ENCODE measurements around the gene TMEM63B.

DNA sequence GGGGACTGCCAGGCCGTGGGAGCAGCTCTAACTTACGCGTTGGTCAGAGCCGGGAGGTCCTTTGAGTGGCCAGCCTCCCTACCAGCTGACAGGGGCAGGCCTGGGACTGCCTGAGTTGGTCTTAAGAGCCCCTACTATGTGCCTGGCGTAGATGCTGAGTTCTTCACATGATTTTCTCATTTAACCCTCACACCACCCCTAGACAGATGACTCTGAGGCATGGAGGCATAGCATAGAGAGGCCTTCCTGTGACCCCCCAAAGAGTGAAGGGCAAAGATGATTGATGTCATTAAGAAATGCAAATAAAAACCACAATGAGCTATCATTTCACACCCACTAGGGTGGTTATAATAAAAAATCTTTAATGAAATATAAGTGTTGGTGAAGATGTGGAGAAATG is 36.9 kb upstream of the TMEM63B start:
- TF ChIP-seq, protein P1, sequence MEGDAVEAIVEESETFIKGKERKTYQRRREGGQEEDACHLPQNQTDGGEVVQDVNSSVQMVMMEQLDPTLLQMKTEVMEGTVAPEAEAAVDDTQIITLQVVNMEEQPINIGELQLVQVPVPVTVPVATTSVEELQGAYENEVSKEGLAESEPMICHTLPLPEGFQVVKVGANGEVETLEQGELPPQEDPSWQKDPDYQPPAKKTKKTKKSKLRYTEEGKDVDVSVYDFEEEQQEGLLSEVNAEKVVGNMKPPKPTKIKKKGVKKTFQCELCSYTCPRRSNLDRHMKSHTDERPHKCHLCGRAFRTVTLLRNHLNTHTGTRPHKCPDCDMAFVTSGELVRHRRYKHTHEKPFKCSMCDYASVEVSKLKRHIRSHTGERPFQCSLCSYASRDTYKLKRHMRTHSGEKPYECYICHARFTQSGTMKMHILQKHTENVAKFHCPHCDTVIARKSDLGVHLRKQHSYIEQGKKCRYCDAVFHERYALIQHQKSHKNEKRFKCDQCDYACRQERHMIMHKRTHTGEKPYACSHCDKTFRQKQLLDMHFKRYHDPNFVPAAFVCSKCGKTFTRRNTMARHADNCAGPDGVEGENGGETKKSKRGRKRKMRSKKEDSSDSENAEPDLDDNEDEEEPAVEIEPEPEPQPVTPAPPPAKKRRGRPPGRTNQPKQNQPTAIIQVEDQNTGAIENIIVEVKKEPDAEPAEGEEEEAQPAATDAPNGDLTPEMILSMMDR (IDR thresholded peaks at IDR 0.05), result no peak
- no peak for TF ChIP-seq POLR2AphosphoS5 (IDR thresholded peaks at IDR 0.05)

Measured in prostate gland (tissue), 2 donors.